ENCODE results near the gene ALG1. TPM values are rescaled to one million over a fixed set of nuclear protein-coding genes. Genes with fewer than 3 reads are reported as not detected.

ALG1 gene
- polyA plus RNA-seq, 1 donor (not counting 4 experiments of a cell fraction or from before 2014, with no cell fraction given): 25.8 TPM

- dilution Hi-C loops (cut with MboI; ENCODE audit: extremely low pct_ligation_motif_present, low sequenced_read_pairs): no loop called here
- FAIRE-seq: no peak
- H3K27me3 ChIP-seq (ENCODE audit: control insufficient read depth, extremely low read depth, insufficient read depth, low read length): no peaks in the 10 kb centered on the region
Measured at GRCh38 chr16:5032748-5033167, 38.9 kb upstream of the ALG1 start.

GRCh38 chr16:5033256-5034166 is 38.1 kb upstream of the ALG1 start, which contains the start of gene NAGPA:
Gene NAGPA, minus strand, starts transcription at chr16:5033935. Its CDS starts 21 bp downstream, at chr16:5033914.
- Histone ChIP-seq H2AFZ (ENCODE audit: control insufficient read depth, low read length) (peak within 1 kb of the TSS; percentile 96), H3K9ac (ENCODE audit: control insufficient read depth, extremely low read depth, insufficient read depth, low read length) (peak within 1 kb of the TSS; percentile 82), H3K4me3 (ENCODE audit: control insufficient read depth in 2 of 3, extremely low read depth in 1 of 3, insufficient read depth in 2 of 3, low read depth in 1 of 3, low read length in 3 of 3) (peak within 1 kb of the TSS; percentile 78 to 88 (median 87)), H3K9me3 (ENCODE audit: control insufficient read depth, low read depth, low read length) (no peaks in the 10 kb centered on the region), H3K27ac (ENCODE audit: control insufficient read depth, insufficient read depth, low read length) (peak within 1 kb of the TSS; percentile 62), H3K4me1 (ENCODE audit: control insufficient read depth, extremely low read depth, insufficient read depth, low read length) (peaks cover 21% of the 10 kb centered on the region), H4K20me1 (ENCODE audit: control insufficient read depth, extremely low read depth, insufficient read depth, low read length) (no peaks in the 10 kb centered on the region), H3K27me3 (ENCODE audit: control insufficient read depth, extremely low read depth, insufficient read depth, low read length) (no peaks in the 10 kb centered on the region), H3K4me2 (ENCODE audit: control insufficient read depth, extremely low read depth, insufficient read depth, low read depth, low read length) (peak within 1 kb of the TSS; percentile 99), H3K36me3 (ENCODE audit: control insufficient read depth in 2 of 2, extremely low read depth in 1 of 2, insufficient read depth in 2 of 2, low read length in 2 of 2) (no peaks in the 10 kb centered on the region), H3K79me2 (ENCODE audit: control insufficient read depth, insufficient read depth, low read length) (no peaks in the 10 kb centered on the region), H3K9me1 (ENCODE audit: control insufficient read depth, extremely low read depth, insufficient read depth, low read length) (no peaks in the 10 kb centered on the region)
- TF ChIP-seq, protein P1, sequence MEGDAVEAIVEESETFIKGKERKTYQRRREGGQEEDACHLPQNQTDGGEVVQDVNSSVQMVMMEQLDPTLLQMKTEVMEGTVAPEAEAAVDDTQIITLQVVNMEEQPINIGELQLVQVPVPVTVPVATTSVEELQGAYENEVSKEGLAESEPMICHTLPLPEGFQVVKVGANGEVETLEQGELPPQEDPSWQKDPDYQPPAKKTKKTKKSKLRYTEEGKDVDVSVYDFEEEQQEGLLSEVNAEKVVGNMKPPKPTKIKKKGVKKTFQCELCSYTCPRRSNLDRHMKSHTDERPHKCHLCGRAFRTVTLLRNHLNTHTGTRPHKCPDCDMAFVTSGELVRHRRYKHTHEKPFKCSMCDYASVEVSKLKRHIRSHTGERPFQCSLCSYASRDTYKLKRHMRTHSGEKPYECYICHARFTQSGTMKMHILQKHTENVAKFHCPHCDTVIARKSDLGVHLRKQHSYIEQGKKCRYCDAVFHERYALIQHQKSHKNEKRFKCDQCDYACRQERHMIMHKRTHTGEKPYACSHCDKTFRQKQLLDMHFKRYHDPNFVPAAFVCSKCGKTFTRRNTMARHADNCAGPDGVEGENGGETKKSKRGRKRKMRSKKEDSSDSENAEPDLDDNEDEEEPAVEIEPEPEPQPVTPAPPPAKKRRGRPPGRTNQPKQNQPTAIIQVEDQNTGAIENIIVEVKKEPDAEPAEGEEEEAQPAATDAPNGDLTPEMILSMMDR (optimal IDR thresholded peaks at IDR 0.05 in 1 of 3, IDR thresholded peaks at IDR 0.05 in 1 of 3, conservative IDR thresholded peaks at IDR 0.05 in 1 of 3; ENCODE audit: extremely low read depth in 1 of 3, insufficient read depth in 2 of 3, low read length in 3 of 3): no peak
- DNase-seq (ENCODE audit: low read depth, low spot score): peak; percentile 26
- dilution Hi-C loops (cut with MboI; ENCODE audit: extremely low pct_ligation_motif_present, low sequenced_read_pairs): no loop called here
- FAIRE-seq: peak; percentile 82

More at GRCh38 chr16:5032748-5033167, 38.9 kb upstream of the ALG1 start:
- no peaks in the 10 kb centered on the region for H4K20me1 ChIP-seq (ENCODE audit: control insufficient read depth, extremely low read depth, insufficient read depth, low read length)
- H3K9me1 ChIP-seq (ENCODE audit: control insufficient read depth, extremely low read depth, insufficient read depth, low read length): no peaks in the 10 kb centered on the region
- H3K27ac ChIP-seq (ENCODE audit: control insufficient read depth, insufficient read depth, low read length): no peak overlapping the region
- DNase-seq (ENCODE audit: low read depth, low spot score): no peak
- peak overlapping the region; percentile 96 for H2AFZ ChIP-seq (ENCODE audit: control insufficient read depth, low read length)
- no peaks in the 10 kb centered on the region for H3K79me2 ChIP-seq (ENCODE audit: control insufficient read depth, insufficient read depth, low read length)
- no peaks in the 10 kb centered on the region for H3K36me3 ChIP-seq (ENCODE audit: control insufficient read depth in 2 of 2, extremely low read depth in 1 of 2, insufficient read depth in 2 of 2, low read length in 2 of 2)
- TF ChIP-seq EZH2 (IDR thresholded peaks at IDR 0.05; ENCODE audit: low read length): no peak
- TF ChIP-seq, protein P1 (optimal IDR thresholded peaks at IDR 0.05 in 1 of 3, IDR thresholded peaks at IDR 0.05 in 1 of 3, conservative IDR thresholded peaks at IDR 0.05 in 1 of 3; ENCODE audit: extremely low read depth in 1 of 3, insufficient read depth in 2 of 3, low read length in 3 of 3): no peak
- H3K4me2 ChIP-seq (ENCODE audit: control insufficient read depth, extremely low read depth, insufficient read depth, low read depth, low read length): peak overlapping the region; percentile 99
- peak overlapping the region; percentile 82 for H3K9ac ChIP-seq (ENCODE audit: control insufficient read depth, extremely low read depth, insufficient read depth, low read length)
- peak overlapping the region; percentile 78 to 88 (median 87) for H3K4me3 ChIP-seq (ENCODE audit: control insufficient read depth in 2 of 3, extremely low read depth in 1 of 3, insufficient read depth in 2 of 3, low read depth in 1 of 3, low read length in 3 of 3)
- H3K4me1 ChIP-seq (ENCODE audit: control insufficient read depth, extremely low read depth, insufficient read depth, low read length): peaks cover 21% of the 10 kb centered on the region
- H3K9me3 ChIP-seq (ENCODE audit: control insufficient read depth, low read depth, low read length): no peaks in the 10 kb centered on the region

All from keratinocyte (primary cell).